Measurements from ENCODE around the gene AFF3.
"Not testable (repeated sequence)": the region's sequence is repeated elsewhere in the genome, so short reads cannot be mapped to it uniquely, and the experiment has no call there.

Gene AFF3

DNA sequence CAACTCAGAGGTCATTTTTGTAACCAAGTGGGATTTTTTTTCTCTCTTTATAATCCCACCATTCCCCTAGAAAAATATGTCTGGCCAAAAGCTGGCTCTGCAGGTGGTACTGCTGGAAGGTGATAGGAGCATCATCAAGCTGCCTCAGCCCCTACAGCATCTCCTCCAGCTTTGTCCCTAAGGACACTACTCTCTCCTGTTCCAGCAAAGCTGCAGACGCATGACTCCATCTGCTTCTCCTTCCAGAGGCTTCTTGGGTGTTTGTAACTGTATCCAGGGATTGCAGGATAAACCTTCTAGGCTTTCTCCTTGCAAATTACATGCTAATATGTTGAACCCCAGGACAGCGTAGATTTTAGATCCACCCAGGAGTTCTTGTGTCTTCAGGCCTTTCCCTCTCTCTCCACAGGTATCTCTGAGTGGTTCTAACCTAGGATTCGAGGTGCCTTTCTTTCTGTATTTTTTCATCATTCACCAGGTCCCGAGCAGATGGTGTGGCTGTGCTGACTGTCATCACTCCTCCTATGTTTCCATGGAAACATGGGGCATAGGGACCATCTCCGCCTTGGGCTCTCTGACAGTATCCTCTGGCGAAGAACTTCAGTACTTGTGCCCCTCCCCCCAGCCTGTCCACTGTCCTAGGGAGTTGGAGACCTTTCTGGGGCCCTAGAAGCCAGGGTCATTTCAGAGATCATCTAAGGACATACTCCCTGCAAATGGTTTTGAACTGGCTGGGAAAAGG lies 34.3 kb downstream of the AFF3 start:
- no peak for DNase-seq (ENCODE audit: low spot score)

DNA sequence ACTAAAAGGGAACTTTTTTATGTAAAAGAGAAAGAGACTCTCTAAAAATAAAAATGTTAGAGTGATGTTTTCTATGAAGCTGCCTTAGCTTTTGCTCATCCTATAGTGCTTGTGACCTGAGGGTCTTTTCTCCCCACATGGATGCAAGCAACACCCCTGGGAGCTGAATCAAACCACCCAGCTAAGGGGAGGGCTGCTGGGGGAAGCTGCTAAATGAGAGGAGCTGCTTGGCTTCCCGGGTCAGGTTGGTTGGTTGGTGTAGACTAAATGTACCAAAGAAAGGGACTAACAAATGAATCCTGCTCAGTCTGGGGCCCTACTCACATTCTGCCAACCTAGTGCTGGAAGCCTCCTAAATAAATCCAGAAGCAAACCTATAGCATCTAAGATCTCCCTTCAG lies 35.0 kb downstream of the AFF3 start:
- no peak for DNase-seq (ENCODE audit: low spot score)

DNA sequence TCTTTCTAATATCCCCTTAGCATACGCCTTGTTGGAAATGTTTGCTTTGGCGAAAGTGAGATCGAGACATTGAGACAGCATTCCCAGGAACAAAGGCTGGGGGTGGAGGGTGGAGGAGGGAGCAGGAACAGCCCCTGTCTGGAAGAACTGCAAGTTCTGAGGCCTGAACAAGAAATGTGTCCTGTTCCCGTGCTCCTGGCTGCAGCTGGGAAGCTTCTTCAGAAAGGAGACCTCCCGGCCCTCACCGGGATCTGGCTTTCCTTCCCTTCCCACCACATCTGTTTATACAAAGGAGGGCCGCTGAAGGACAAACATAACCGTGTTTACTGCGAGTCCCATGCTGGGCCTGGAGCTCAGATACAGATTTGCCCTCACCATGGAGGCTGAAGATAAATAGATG lies 35.9 kb downstream of the AFF3 start:
- DNase-seq (ENCODE audit: low spot score) = no peak

- DNase-seq (ENCODE audit: low spot score) = no peak
Measured at GRCh38 chr2:100105678-100106054, 36.7 kb downstream of the AFF3 start.

DNA sequence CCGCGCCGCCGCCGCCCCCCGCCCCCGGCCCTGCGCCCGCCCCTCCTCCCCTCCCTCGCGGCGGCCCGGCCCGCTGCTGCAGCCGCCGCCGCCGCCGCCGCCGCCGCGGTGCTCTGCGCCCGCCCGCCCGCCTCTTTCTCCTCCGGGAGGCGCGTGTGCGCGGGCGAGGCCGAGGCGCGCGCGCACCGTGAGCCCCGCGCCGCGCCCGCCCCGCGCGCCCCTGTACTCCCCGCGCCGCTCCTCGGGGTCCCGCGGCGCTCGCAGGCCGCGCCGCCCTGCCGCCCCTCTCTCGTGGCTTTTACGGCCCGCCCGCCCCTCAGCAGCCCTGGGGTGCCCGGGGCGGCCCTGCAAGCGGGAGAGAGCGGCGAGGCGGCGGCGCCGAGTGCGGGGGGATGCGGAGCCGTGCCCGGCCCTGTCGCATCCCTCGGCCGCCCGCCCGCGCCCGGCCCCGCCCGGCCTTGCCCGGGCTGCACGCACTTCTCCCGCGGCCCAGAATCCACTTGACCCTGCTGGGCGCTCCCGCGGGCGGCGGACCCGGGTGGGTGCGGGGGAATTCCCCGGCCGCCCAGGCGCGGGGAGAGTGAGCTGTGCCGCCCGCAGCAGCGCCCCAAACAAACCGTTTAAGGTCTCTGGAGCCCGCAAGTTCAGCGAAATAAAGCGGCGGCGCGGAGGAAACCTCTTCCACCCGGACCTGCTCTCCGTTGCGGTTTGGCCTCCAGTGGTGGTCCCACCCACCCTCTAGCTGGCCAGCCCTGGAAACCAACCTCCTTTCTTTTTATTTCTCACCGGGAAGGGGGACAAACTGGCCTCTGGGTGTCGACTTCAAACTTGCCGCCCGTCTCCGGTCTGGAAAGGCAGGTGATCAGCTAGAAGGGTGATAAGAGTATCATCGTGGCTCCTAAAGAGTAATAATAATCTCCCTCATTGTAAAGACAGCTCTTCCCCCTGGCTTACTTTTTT lies 37.4 kb downstream of the AFF3 start:
- no peak for DNase-seq (ENCODE audit: low spot score)

GRCh38 chr2:100104265-100104664 lies 38.1 kb downstream of the AFF3 start:
- not testable (repeated sequence) for DNase-seq (ENCODE audit: low spot score)

DNA sequence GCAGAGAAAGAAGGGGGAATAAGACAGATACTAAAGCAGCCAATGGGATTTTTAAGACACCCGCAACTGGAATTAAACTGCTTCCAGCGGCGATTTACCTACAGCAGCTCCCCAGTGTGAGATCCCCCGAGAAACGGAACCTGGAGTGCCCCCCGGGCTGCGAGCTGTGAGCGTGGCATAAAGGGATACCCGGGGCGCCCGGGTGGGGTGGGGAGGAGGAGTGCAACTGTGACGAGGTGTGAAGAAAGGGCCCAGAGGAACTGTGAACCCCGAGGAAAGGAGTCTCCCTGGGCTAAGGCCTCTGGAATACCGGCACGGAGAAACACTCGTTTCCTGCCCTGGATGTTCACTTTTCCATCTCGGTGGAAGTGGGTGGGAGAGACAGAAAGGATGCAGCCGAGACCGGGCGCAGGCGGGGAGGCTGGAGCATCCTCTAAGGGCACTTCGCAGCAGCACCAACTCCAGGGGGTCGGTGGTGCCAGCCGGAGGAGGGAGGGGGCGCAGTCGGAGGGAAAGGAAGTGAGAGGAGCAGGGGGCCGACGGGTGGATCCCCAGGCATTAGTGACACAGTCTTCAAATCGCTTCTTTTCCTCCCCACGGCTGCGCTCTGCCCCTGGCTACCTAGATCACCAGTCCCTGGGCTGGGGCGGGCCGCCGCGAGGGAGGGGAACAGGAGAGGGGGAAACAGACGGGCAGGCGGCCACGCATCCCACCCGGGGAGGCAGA lies 38.7 kb downstream of the AFF3 start:
- not testable (repeated sequence) for DNase-seq (ENCODE audit: low spot score)

GRCh38 chr2:100102466-100103180 lies 39.8 kb downstream of the AFF3 start:
- not testable (repeated sequence) for DNase-seq (ENCODE audit: low spot score)

GRCh38 chr2:100098855-100099254 lies 43.5 kb downstream of the AFF3 start:
- not testable (repeated sequence) for DNase-seq (ENCODE audit: low spot score)

- DNase-seq (ENCODE audit: low spot score) = not testable (repeated sequence)
Measured at GRCh38 chr2:100097611-100098294, 44.6 kb downstream of the AFF3 start.

DNA sequence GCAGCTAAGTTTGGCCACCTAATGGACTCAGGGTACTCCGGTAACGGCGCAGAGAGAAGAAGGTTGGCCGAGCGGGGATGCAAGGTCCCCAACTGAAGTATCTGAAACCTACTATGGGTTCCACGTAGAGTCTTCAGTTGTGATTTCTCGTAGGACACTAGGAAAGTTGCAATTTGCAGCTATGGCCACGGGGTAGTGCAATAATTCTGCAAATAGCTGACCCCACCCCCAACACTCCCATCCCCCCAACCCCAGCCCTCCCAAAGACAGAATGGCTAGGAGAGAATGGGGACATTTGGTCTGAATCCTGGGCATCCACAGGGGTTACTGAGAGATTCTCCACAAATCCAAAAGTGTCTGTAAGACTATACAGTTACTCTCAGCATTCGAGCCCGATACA lies 46.5 kb downstream of the AFF3 start:
- DNase-seq (ENCODE audit: low spot score) = not testable (repeated sequence)

DNA sequence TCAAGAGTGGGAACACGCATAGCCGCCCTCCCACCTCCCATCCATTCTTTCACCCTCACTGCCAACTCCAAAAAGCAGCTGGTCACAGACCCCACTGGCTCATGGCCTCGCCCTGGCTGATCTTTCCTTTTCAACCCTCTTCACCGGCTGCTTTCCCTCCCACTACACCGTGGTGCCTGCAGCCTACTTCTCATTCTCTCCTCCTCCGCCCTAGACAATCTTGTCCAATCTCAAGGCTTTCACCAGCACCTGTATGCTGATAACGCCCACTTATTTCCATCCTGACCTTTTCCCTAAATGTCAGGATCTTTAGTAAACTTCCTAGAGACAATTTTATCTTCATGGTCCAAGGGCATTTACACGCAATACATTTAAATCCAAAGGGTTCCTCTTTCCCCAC lies 50.6 kb downstream of the AFF3 start:
- not testable (repeated sequence) for DNase-seq (ENCODE audit: low spot score)

DNA sequence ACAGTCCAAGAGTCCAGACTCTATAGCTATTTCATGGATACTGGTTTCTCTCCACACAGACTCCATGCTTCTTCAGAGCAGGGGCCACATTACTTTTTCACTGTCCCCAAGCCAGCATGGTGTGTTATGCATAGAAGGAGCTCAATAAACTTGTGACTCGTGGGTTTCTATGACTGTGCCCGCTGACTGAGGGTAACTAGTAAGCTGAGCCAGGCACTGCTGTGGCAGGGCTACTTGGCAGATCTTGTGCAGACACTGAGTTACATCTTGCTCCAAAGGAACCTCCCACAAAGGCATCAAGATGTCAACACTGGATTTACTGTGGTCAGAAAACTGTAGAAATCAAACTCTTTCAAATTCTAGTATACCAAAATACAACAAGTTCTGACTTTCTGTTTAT lies 56.6 kb downstream of the AFF3 start:
- not testable (repeated sequence) for DNase-seq (ENCODE audit: low spot score)

GRCh38 chr2:100083421-100084216 lies 58.8 kb downstream of the AFF3 start:
- not testable (repeated sequence) for DNase-seq (ENCODE audit: low spot score)

- DNase-seq (ENCODE audit: low spot score) = not testable (repeated sequence)
Measured at GRCh38 chr2:100082302-100082978, 60.0 kb downstream of the AFF3 start.

GRCh38 chr2:100077935-100078334 lies 64.5 kb downstream of the AFF3 start:
- no peak for DNase-seq (ENCODE audit: low spot score)

DNA sequence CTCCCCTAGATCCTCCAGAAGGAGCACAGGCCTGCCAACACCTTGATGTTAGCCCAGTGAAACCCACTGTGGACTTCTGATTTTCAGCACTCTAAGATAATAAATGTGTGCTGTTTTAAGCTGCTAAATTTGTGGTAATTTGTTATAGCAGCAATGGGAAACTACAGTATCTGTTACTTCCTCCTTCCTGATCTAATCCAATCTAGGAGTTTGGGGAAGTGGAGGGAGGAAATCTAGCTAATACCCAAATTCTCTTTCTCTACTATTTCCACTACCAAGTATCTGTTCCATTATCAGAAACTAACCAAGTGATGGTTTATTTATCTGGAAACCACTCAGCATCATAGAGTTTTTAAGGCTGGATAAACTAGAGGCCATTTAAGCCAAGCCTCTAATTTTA lies 64.9 kb downstream of the AFF3 start:
- DNase-seq (ENCODE audit: low spot score) = no peak

- DNase-seq (ENCODE audit: low spot score) = no peak
Measured at GRCh38 chr2:100075532-100075931, 66.9 kb downstream of the AFF3 start.

- DNase-seq (ENCODE audit: low spot score) = no peak
Measured at GRCh38 chr2:100073110-100073509, 69.3 kb downstream of the AFF3 start.

DNA sequence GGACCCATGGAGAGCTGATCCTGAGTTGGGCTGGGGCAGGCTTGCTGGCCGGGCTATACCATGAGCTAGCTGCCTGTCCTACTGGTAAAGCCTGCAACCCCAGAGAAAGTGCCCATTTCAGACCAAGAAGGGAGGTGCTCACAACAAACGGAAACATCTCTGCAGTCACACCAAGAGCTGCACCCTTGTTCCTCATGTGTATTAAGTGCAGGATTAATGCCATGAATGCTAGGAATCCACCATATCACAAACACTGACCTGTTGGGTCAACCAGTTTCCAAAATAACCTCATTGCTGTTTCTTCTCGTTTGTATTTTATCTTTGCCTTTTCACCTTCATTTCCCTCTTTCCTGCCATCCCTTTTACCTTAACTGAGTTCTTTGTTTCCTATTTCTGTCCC lies 69.9 kb downstream of the AFF3 start:
- no peak for DNase-seq (ENCODE audit: low spot score)

All from SW480 (cell line).